GM12878 (cell line): ENCODE results near the gene LOXL4. TPM values are rescaled to one million over a fixed set of nuclear protein-coding genes. Genes with fewer than 3 reads are reported as not detected.

ENCODE experiments used
- ATAC-seq: fragments of 200-7000 bp; cut with Tn5 transposase; 3 replicates; pipeline ENCODE4 v1.9.1; 2020; ENCODE audit warnings: mild to moderate bottlenecking, moderate library complexity
- BruUV-seq: library from RNA; stranded (reverse); fragments of 400-500 nt; replicated peaks from 2 replicates; lab custom pipeline; 2021; lab: Mats Ljungman, UMichigan
- CTCF ChIA-PET: fragments of 300-600 bp; sonication (Branson Sonifier 250); formaldehyde crosslinking; extraction: SDS; loops from one replicate; lab custom pipeline; 2021; ENCODE audit warnings: inconsistent platforms; lab: Yijun Ruan, JAX
- POLR2A ChIA-PET: fragments of 350-600 bp; formaldehyde crosslinking; extraction: SDS; loops from one replicate; lab custom pipeline; 2021; ENCODE audit warnings: inconsistent platforms; lab: Charles Lee
- RAD21 ChIA-PET: fragments of 300-600 bp; sonication (Branson Sonifier 250); formaldehyde crosslinking; loops from one replicate; lab custom pipeline; 2023; ENCODE audit warnings: antibody characterized with exemption; ENCODE audit not compliant: unreplicated experiment; lab: Charles Lee
- SMC1A ChIA-PET: fragments of 300-600 bp; sonication (Branson Sonifier 250); formaldehyde crosslinking; loops from one replicate; lab custom pipeline; 2023; ENCODE audit not compliant: unreplicated experiment, uncharacterized antibody; lab: Charles Lee
- DNase-seq: peaks from one replicate; pipeline ENCODE4 v3.0.0-alpha.2; 2011; ENCODE audit warnings: low read depth, low spot score
- FAIRE-seq: peaks from 3 replicates; lab custom pipeline; 2011; peaks lifted over from hg19 to GRCh38; lab: Jason Lieb, UNC
- H2AFZ ChIP-seq: 2 replicates; pipeline ENCODE4 v1.6.0; 2011; ENCODE audit warnings: low read depth, low read length, control low read depth; ENCODE audit not compliant: control insufficient read depth
- H3K27ac ChIP-seq: 2 replicates; pipeline ENCODE4 v1.5.1; 2011; ENCODE audit warnings: control low read depth; ENCODE audit not compliant: control insufficient read depth, insufficient read depth
- H3K27me3 ChIP-seq, 2 experiments: replicated peaks in 1 of 2; 2 replicates each; pipeline versions ENCODE4 v1.6.0 to v1.6.1; 2011; ENCODE audit warnings: low read length in 1 of 2; ENCODE audit not compliant: control insufficient read depth in 2 of 2, insufficient read depth in 2 of 2
- H3K36me3 ChIP-seq, 2 experiments: 2 replicates each; pipeline ENCODE4 v1.5.1; 2011; ENCODE audit warnings: low read length in 1 of 2; ENCODE audit not compliant: control insufficient read depth in 2 of 2, insufficient read depth in 2 of 2
- H3K4me1 ChIP-seq: 2 replicates; pipeline ENCODE4 v1.6.1; 2011; ENCODE audit warnings: mild to moderate bottlenecking, low read length, moderate library complexity, mixed read lengths; ENCODE audit not compliant: control insufficient read depth, insufficient read depth
- H3K4me2 ChIP-seq: 2 replicates; pipeline ENCODE4 v1.6.0; 2011; ENCODE audit warnings: control low read depth; ENCODE audit not compliant: control insufficient read depth, insufficient read depth
- H3K4me3 ChIP-seq: fragments of 200-600 bp; sonication (generic); 2 replicates; pipeline ENCODE4 v1.5.1; 2016
- H3K79me2 ChIP-seq: 2 replicates; pipeline ENCODE4 v1.6.0; 2011; ENCODE audit warnings: low read length; ENCODE audit not compliant: control insufficient read depth, insufficient read depth
- H3K9ac ChIP-seq: 2 replicates; pipeline ENCODE4 v1.8.0; 2011; ENCODE audit warnings: low read length, control low read depth, mixed read lengths; ENCODE audit not compliant: control insufficient read depth, insufficient read depth
- H3K9me3 ChIP-seq: replicated peaks from 3 replicates; pipeline ENCODE4 v1.5.1; 2011; ENCODE audit warnings: mild to moderate bottlenecking, low read length; ENCODE audit not compliant: control insufficient read depth, insufficient read depth
- H4K20me1 ChIP-seq: 2 replicates; pipeline ENCODE4 v1.6.0; 2011; ENCODE audit not compliant: control insufficient read depth, insufficient read depth
- GABPA ChIP-seq: IDR thresholded peaks from 2 replicates; pipeline ENCODE4 v1.6.1; 2014; ENCODE audit warnings: antibody characterized with exemption, low read depth, mild to moderate bottlenecking, inconsistent platforms
- IKZF1 ChIP-seq: fragments of 450-650 bp; conservative IDR thresholded peaks from 2 replicates; pipeline ENCODE4 v1.6.1; 2017; ENCODE audit warnings: antibody characterized with exemption, mild to moderate bottlenecking
- IRF5 ChIP-seq: fragments of 450-650 bp; IDR thresholded peaks from 2 replicates; pipeline ENCODE4 v1.6.1; 2017; ENCODE audit warnings: borderline replicate concordance
- KLF5 ChIP-seq: fragments of 450-650 bp; IDR thresholded peaks from 2 replicates; pipeline ENCODE4 v1.6.1; 2014; ENCODE audit warnings: mild to moderate bottlenecking; ENCODE audit not compliant: partially characterized antibody
- NFXL1 ChIP-seq: fragments of 450-650 bp; IDR thresholded peaks from 2 replicates; pipeline ENCODE4 v1.6.1; 2017; ENCODE audit warnings: antibody characterized with exemption, mild to moderate bottlenecking, borderline replicate concordance
- NR2C2 ChIP-seq: IDR thresholded peaks from 2 replicates; pipeline ENCODE4 v1.6.1; 2011; ENCODE audit warnings: borderline replicate concordance, low read depth; ENCODE audit not compliant: control insufficient read depth, insufficient read length
- REST ChIP-seq: IDR thresholded peaks from 2 replicates; pipeline ENCODE4 v1.6.1; 2012; ENCODE audit warnings: mild to moderate bottlenecking, low read depth, low read length
- SIN3A ChIP-seq: IDR thresholded peaks from 2 replicates; pipeline ENCODE4 v1.6.1; 2012; ENCODE audit warnings: low read depth, low read length, improper control_type of control experiment
- SRF ChIP-seq, 2 experiments: IDR thresholded peaks; 2 replicates each; pipeline ENCODE4 v1.6.1; 2011; ENCODE audit warnings: low read depth in 2 of 2, low read length in 2 of 2, mild to moderate bottlenecking in 1 of 2, moderate library complexity in 1 of 2
- YY1 ChIP-seq: IDR thresholded peaks from 2 replicates; pipeline ENCODE4 v1.6.1; 2011; ENCODE audit warnings: low read depth, mild to moderate bottlenecking, low read length
- WGBS: methylation state at CpG from one replicate; pipeline ENCODE4 v1.1.6; 2016; ENCODE audit warnings: low lambda C conversion rate; ENCODE audit not compliant: insufficient replicate concordance, insufficient coverage; ENCODE audit errors: missing lambda C conversion rate; 5-methylcytosine and 5-hydroxymethylcytosine counted together
- in situ Hi-C: fragments of 300-500 bp; cut with MboI; formaldehyde crosslinking; loops from 9 replicates; pipeline ENCODE4 v1.14.3; 2018; ENCODE audit warnings: mixed read lengths
- intact Hi-C: fragments of 100-400 bp; cut with micrococcal nuclease; formaldehyde crosslinking; loops from one replicate; pipeline ENCODE4 v1.14.2; 2022; ENCODE audit not compliant: unreplicated experiment
- polyA plus RNA-seq, 11 experiments: library from polyadenylated mRNA; depleted of rRNA in 4 of 11; unstranded in 6 of 11; stranded (reverse) in 5 of 11; fragments of >200 nt; fragmentation: Nextera tagmentation in 4 of 11; fragmentation: Illumina TruSeq in 1 of 11; extraction: Ambion mirVana in 4 of 11; extraction: Trizol in 1 of 11; gene quantifications; 1 replicate in 1 of 11; 2 replicates in 10 of 11; pipeline versions ENCODE4 v1.2.1 to v1.2.3, GENCODE V29; 2011 to 2016; ENCODE audit warnings: inconsistent platforms in 2 of 11, missing spikeins in 2 of 11, low read depth in 1 of 11
- total RNA-seq, 4 experiments: library from RNA; depleted of rRNA in 3 of 4; stranded (reverse); fragments of >200 nt in 3 of 4; fragmentation: Illumina TruSeq in 1 of 4; extraction: Trizol in 1 of 4; gene quantifications; 2 replicates each; pipeline versions ENCODE4 v1.2.1 to v1.2.3, GENCODE V29; 2013 to 2021
- TF ChIP-seq, protein P1 (sequence below): fragments of 450-650 bp; IDR thresholded peaks from 2 replicates; pipeline ENCODE4 v1.6.1; 2018; ENCODE audit warnings: mild to moderate bottlenecking, low read depth, moderate library complexity; ENCODE audit not compliant: partially characterized antibody
- TF ChIP-seq, protein P2 (sequence below), 3 experiments: IDR thresholded peaks in 2 of 3; conservative IDR thresholded peaks in 1 of 3; 2 replicates each; pipeline ENCODE4 v1.5.1; 2011; ENCODE audit warnings: low read depth in 3 of 3, low read length in 3 of 3, mild to moderate bottlenecking in 3 of 3, control low read depth in 2 of 3, moderate library complexity in 2 of 3, inconsistent platforms in 1 of 3, mixed read lengths in 1 of 3; ENCODE audit not compliant: control insufficient read depth in 2 of 3, insufficient read depth in 1 of 3; ENCODE audit errors: extremely low read depth in 1 of 3

LOXL4 gene
- total and polyA plus RNA-seq, 10 of the 15 experiments (the other 5 are each of a cell fraction or from before 2014, with no cell fraction given), result 0.02 to 0.12 (median 0.08) TPM; not detected in 3

DNA sequence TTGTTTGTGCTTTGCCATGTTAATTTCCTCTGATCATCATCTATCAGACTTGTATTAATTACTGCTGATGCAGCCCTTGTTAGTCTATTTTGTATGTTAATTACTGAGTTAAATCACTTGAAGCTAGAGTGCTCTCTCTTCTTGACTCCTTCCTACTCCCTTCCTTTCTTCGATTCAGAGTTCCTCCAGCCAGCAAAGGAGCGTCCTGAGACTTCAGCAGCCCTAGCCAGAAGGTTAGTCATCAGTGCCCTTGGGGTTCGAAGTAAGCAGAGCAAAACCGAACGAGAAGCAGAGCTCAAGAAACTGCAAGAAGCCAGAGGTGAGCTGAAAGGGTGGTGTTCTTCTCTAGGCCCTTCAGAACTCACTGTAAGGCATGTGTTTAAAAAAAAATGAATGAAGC is 32.1 kb downstream of the LOXL4 start (continued):
- no peak for TF ChIP-seq NR2C2
- no peak for TF ChIP-seq IRF5
- no peak for TF ChIP-seq KLF5
- TF ChIP-seq NFXL1, result no peak
- TF ChIP-seq, all 136 proteins: peak for 0

GRCh38 chr10:98231417-98231816 is 36.6 kb downstream of the LOXL4 start:
- no peaks in the 10 kb centered on the region for H3K27me3 ChIP-seq
- H3K4me1 ChIP-seq, result no peaks in the 10 kb centered on the region
- intact Hi-C loops (no loop called here), in situ Hi-C loops (no loop called here)
- DNase-seq (no peak), FAIRE-seq (no peak), ATAC-seq (no peak)
- H2AFZ ChIP-seq, result no peak overlapping the region
- SMC1A ChIA-PET, result no interaction called here
- H3K9ac ChIP-seq, result no peak overlapping the region
- H3K4me2 ChIP-seq, result no peak overlapping the region
- CTCF ChIA-PET, result no interaction called here
- BruUV-seq, result no TSS peak
- peaks cover 3% of the 10 kb centered on the region; the same call in 1 of the 3 replicates for H3K9me3 ChIP-seq
- RAD21 ChIA-PET, result no interaction called here
- WGBS, result 95% methylated on average over 4 of the region's 4 CpGs
- peaks cover 4 to 19% of the 10 kb centered on the region in 2 experiments; a peak in 3 of 4 replicates for H3K36me3 ChIP-seq
- no peaks in the 10 kb centered on the region for H4K20me1 ChIP-seq
- no peak overlapping the region for H3K4me3 ChIP-seq
- H3K79me2 ChIP-seq, result no peaks in the 10 kb centered on the region
- H3K27ac ChIP-seq, result no peak overlapping the region
- POLR2A ChIA-PET, result no interaction called here
- TF ChIP-seq IKZF1, result no peak
- no peak for TF ChIP-seq GABPA
- TF ChIP-seq, protein P1, sequence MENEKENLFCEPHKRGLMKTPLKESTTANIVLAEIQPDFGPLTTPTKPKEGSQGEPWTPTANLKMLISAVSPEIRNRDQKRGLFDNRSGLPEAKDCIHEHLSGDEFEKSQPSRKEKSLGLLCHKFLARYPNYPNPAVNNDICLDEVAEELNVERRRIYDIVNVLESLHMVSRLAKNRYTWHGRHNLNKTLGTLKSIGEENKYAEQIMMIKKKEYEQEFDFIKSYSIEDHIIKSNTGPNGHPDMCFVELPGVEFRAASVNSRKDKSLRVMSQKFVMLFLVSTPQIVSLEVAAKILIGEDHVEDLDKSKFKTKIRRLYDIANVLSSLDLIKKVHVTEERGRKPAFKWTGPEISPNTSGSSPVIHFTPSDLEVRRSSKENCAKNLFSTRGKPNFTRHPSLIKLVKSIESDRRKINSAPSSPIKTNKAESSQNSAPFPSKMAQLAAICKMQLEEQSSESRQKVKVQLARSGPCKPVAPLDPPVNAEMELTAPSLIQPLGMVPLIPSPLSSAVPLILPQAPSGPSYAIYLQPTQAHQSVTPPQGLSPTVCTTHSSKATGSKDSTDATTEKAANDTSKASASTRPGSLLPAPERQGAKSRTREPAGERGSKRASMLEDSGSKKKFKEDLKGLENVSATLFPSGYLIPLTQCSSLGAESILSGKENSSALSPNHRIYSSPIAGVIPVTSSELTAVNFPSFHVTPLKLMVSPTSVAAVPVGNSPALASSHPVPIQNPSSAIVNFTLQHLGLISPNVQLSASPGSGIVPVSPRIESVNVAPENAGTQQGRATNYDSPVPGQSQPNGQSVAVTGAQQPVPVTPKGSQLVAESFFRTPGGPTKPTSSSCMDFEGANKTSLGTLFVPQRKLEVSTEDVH, result no peak
- TF ChIP-seq, protein P2, sequence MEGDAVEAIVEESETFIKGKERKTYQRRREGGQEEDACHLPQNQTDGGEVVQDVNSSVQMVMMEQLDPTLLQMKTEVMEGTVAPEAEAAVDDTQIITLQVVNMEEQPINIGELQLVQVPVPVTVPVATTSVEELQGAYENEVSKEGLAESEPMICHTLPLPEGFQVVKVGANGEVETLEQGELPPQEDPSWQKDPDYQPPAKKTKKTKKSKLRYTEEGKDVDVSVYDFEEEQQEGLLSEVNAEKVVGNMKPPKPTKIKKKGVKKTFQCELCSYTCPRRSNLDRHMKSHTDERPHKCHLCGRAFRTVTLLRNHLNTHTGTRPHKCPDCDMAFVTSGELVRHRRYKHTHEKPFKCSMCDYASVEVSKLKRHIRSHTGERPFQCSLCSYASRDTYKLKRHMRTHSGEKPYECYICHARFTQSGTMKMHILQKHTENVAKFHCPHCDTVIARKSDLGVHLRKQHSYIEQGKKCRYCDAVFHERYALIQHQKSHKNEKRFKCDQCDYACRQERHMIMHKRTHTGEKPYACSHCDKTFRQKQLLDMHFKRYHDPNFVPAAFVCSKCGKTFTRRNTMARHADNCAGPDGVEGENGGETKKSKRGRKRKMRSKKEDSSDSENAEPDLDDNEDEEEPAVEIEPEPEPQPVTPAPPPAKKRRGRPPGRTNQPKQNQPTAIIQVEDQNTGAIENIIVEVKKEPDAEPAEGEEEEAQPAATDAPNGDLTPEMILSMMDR (IDR thresholded peaks at IDR 0.05 in 2 of 3, conservative IDR thresholded peaks at IDR 0.05 in 1 of 3; ENCODE audit: control insufficient read depth in 2 of 3, extremely low read depth in 1 of 3, insufficient read depth in 1 of 3, low read depth in 3 of 3, low read length in 3 of 3), result no peak
- no peak for TF ChIP-seq YY1
- no peak for TF ChIP-seq REST
- no peak for TF ChIP-seq SRF (IDR thresholded peaks at IDR 0.05; ENCODE audit: low read depth in 2 of 2, low read length in 2 of 2)
- TF ChIP-seq SIN3A, result no peak
